ENCODE results near the gene CFP.

DNA sequence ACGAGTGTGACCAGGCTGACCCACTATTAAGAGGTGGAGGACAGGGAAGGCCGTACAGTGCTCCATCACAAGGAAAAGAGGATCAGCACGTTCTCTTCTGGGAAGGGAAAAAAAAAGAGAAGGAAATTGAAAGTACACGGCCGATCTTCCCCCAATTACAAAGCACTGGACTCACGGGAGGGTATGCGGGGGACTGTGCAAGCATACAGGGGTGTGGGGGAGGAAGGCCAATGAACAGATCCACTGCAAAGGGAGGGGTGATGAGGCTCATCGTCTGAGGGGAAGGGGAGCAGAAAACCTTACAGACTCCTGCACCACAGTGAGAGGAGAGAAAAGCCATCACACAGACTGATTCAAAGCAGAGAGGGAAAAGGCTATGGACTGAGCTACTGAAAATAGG lies 19.5 kb upstream of the CFP start:
- no peak for TF ChIP-seq POLR2A (IDR thresholded peaks at IDR 0.05; ENCODE audit: low read depth, low read length)
- TF ChIP-seq TAF1 (IDR thresholded peaks at IDR 0.05; ENCODE audit: low read depth, low read length), result no peak
- no peak for TF ChIP-seq SPI1 (IDR thresholded peaks at IDR 0.05; ENCODE audit: low read depth, low read length)

All from GM12891 (cell line).